Measurements from ENCODE around the gene NOP9.

The NOP9 gene

GRCh38 chr14:24300326-24300980, 803 bp downstream of the NOP9 start:
- Histone ChIP-seq H3K9me3 (no peaks in the 10 kb centered on the region), H3K27me3 (ENCODE audit: low read depth) (no peaks in the 10 kb centered on the region), H3K4me1 (peaks cover 12% of the 10 kb centered on the region), H3K4me3 (peak overlapping the region; percentile 76), H3K36me3 (replicated peaks) (peaks cover 48% of the 10 kb centered on the region)
- no peak for DNase-seq (ENCODE audit: low spot score in 2 of 2)
- in situ Hi-C loops (cut with MboI; ENCODE audit: low sequenced_read_pairs), result no loop called here

- DNase-seq (ENCODE audit: low spot score in 2 of 2), result no peak
- H3K4me1 ChIP-seq, result peaks cover 5% of the 10 kb centered on the region
- in situ Hi-C loops (cut with MboI; ENCODE audit: low sequenced_read_pairs), result no loop called here
- H3K9me3 ChIP-seq, result no peaks in the 10 kb centered on the region
- no peak overlapping the region for H3K4me3 ChIP-seq
- no peaks in the 10 kb centered on the region for H3K27me3 ChIP-seq (ENCODE audit: low read depth)
- H3K36me3 ChIP-seq (replicated peaks), result peaks cover 57% of the 10 kb centered on the region
These were observed 4.4 kb downstream of the NOP9 start for GRCh38 chr14:24304019-24304387.

- no peak overlapping the region for H3K4me3 ChIP-seq
These were observed 7.5 kb downstream of the NOP9 start for GRCh38 chr14:24307156-24307574.

GRCh38 chr14:24307575-24308341, 8.1 kb downstream of the NOP9 start, which contains the start of gene CIDEB:
CIDEB (minus strand) TSS chr14:24307977; CDS start chr14:24307858, 119 bp downstream.
- in situ Hi-C loops (cut with MboI; ENCODE audit: low sequenced_read_pairs), result no loop called here
- DNase-seq (ENCODE audit: low spot score in 2 of 2), result peak; percentile 22 to 78
- Histone ChIP-seq H3K36me3 (replicated peaks) (peaks cover 52% of the 10 kb centered on the region), H3K4me1 (no peaks in the 10 kb centered on the region), H3K27me3 (ENCODE audit: low read depth) (no peaks in the 10 kb centered on the region), H3K9me3 (no peaks in the 10 kb centered on the region), H3K4me3 (no peak within 1 kb of the TSS)

More at GRCh38 chr14:24307156-24307574, 7.5 kb downstream of the NOP9 start:
- in situ Hi-C loops (cut with MboI; ENCODE audit: low sequenced_read_pairs), result no loop called here
- H3K4me1 ChIP-seq, result no peaks in the 10 kb centered on the region
- H3K9me3 ChIP-seq, result no peaks in the 10 kb centered on the region
- no peaks in the 10 kb centered on the region for H3K27me3 ChIP-seq (ENCODE audit: low read depth)
- peaks cover 58% of the 10 kb centered on the region for H3K36me3 ChIP-seq (replicated peaks)
- DNase-seq (ENCODE audit: low spot score in 2 of 2), result no peak

GRCh38 chr14:24308342-24309124, 8.9 kb downstream of the NOP9 start:
- in situ Hi-C loops (cut with MboI; ENCODE audit: low sequenced_read_pairs), result no loop called here
- Histone ChIP-seq H3K27me3 (ENCODE audit: low read depth) (no peaks in the 10 kb centered on the region), H3K4me3 (no peak overlapping the region), H3K4me1 (no peaks in the 10 kb centered on the region), H3K36me3 (replicated peaks) (peaks cover 47% of the 10 kb centered on the region), H3K9me3 (no peaks in the 10 kb centered on the region)
- no peak for DNase-seq (ENCODE audit: low spot score in 2 of 2)

GRCh38 chr14:24309538-24310264, 10.1 kb downstream of the NOP9 start, which contains the start of gene LTB4R2:
LTB4R2 (plus strand) TSS chr14:24310140; CDS start chr14:24310665, 525 bp downstream.
- H3K4me1 ChIP-seq, result no peaks in the 10 kb centered on the region
- no peak for DNase-seq (ENCODE audit: low spot score in 2 of 2)
- H3K36me3 ChIP-seq (replicated peaks), result peaks cover 35% of the 10 kb centered on the region
- H3K9me3 ChIP-seq, result no peaks in the 10 kb centered on the region
- in situ Hi-C loops (cut with MboI; ENCODE audit: low sequenced_read_pairs), result no loop called here
- no peaks in the 10 kb centered on the region for H3K27me3 ChIP-seq (ENCODE audit: low read depth)
- no peak within 1 kb of the TSS for H3K4me3 ChIP-seq

- in situ Hi-C loops (cut with MboI; ENCODE audit: low sequenced_read_pairs), result no loop called here
- Histone ChIP-seq H3K36me3 (replicated peaks) (peaks cover 30% of the 10 kb centered on the region), H3K9me3 (no peaks in the 10 kb centered on the region), H3K4me3 (no peak overlapping the region), H3K27me3 (ENCODE audit: low read depth) (no peaks in the 10 kb centered on the region), H3K4me1 (no peaks in the 10 kb centered on the region)
- DNase-seq (ENCODE audit: low spot score in 2 of 2), result no peak
These were observed 10.6 kb downstream of the NOP9 start for GRCh38 chr14:24310265-24310645.

- in situ Hi-C loops (cut with MboI; ENCODE audit: low sequenced_read_pairs), result no loop called here
- Histone ChIP-seq H3K27me3 (ENCODE audit: low read depth) (no peaks in the 10 kb centered on the region), H3K4me1 (no peaks in the 10 kb centered on the region), H3K9me3 (no peaks in the 10 kb centered on the region), H3K36me3 (replicated peaks) (peaks cover 23% of the 10 kb centered on the region), H3K4me3 (no peak within 1 kb of the TSS)
- DNase-seq (ENCODE audit: low spot score in 2 of 2), result no peak
These were observed 11.3 kb downstream of the NOP9 start, which contains the start of gene LTB4R for GRCh38 chr14:24310646-24311604. LTB4R (plus strand) TSS chr14:24311502; CDS start chr14:24315652, 4,150 bp downstream.

GRCh38 chr14:24311837-24312615, 12.4 kb downstream of the NOP9 start:
- no peak for DNase-seq (ENCODE audit: low spot score in 2 of 2)
- Histone ChIP-seq H3K4me1 (no peaks in the 10 kb centered on the region), H3K36me3 (replicated peaks) (peaks cover 15% of the 10 kb centered on the region), H3K4me3 (no peak overlapping the region), H3K27me3 (ENCODE audit: low read depth) (no peaks in the 10 kb centered on the region), H3K9me3 (no peaks in the 10 kb centered on the region)
- in situ Hi-C loops (cut with MboI; ENCODE audit: low sequenced_read_pairs), result no loop called here

GRCh38 chr14:24312736-24313507, 13.3 kb downstream of the NOP9 start:
- in situ Hi-C loops (cut with MboI; ENCODE audit: low sequenced_read_pairs), result no loop called here
- Histone ChIP-seq H3K27me3 (ENCODE audit: low read depth) (no peaks in the 10 kb centered on the region), H3K9me3 (no peaks in the 10 kb centered on the region), H3K4me3 (no peak overlapping the region), H3K4me1 (no peaks in the 10 kb centered on the region), H3K36me3 (replicated peaks) (peaks cover 15% of the 10 kb centered on the region)
- DNase-seq (ENCODE audit: low spot score in 2 of 2), result no peak

- Histone ChIP-seq H3K9me3 (no peaks in the 10 kb centered on the region), H3K4me3 (no peak overlapping the region), H3K27me3 (ENCODE audit: low read depth) (no peaks in the 10 kb centered on the region), H3K36me3 (replicated peaks) (peaks cover 8% of the 10 kb centered on the region), H3K4me1 (no peaks in the 10 kb centered on the region)
- no peak for DNase-seq (ENCODE audit: low spot score in 2 of 2)
- in situ Hi-C loops (cut with MboI; ENCODE audit: low sequenced_read_pairs), result no loop called here
These were observed 14.3 kb downstream of the NOP9 start for GRCh38 chr14:24313913-24314312.
